DOHH2 (cell line): ENCODE data around the gene ABI2.

Experiments
- H3F3A ChIP-seq: fragments of 200-600 bp; sonication (generic), shearing (Covaris generic); 2 replicates; pipeline ENCODE4 v1.6.0; 2016; ENCODE audit warnings: antibody characterized with exemption, mild to moderate bottlenecking; ENCODE audit not compliant: control insufficient read depth, insufficient read depth
- H3K27ac ChIP-seq: fragments of 200-600 bp; sonication (generic); 2 replicates; pipeline ENCODE4 v1.5.1; 2014; ENCODE audit warnings: low read depth, mild to moderate bottlenecking, low read length, moderate library complexity
- H3K27me3 ChIP-seq: fragments of 200-600 bp; sonication (generic); 2 replicates; pipeline ENCODE4 v1.6.1; 2014; ENCODE audit warnings: mild to moderate bottlenecking, low read length, mixed read lengths; ENCODE audit not compliant: control insufficient read depth
- H3K36me3 ChIP-seq: fragments of 200-600 bp; sonication (generic); 2 replicates; pipeline ENCODE4 v1.6.1; 2014; ENCODE audit warnings: mild to moderate bottlenecking, low read length, moderate library complexity, mixed read lengths; ENCODE audit not compliant: control insufficient read depth
- H3K4me1 ChIP-seq: fragments of 200-600 bp; sonication (generic); 2 replicates; pipeline ENCODE4 v1.6.1; 2014; ENCODE audit warnings: mild to moderate bottlenecking, low read length, mixed read lengths; ENCODE audit not compliant: control insufficient read depth
- H3K4me2 ChIP-seq: fragments of 200-600 bp; sonication (generic); 2 replicates; pipeline ENCODE4 v1.6.0; 2014; ENCODE audit warnings: mild to moderate bottlenecking, low read length, moderate library complexity
- H3K4me3 ChIP-seq: fragments of 200-600 bp; sonication (generic); 2 replicates; pipeline ENCODE4 v1.5.1; 2014; ENCODE audit warnings: mild to moderate bottlenecking, low read length, mixed read lengths
- H3K79me2 ChIP-seq: fragments of 200-600 bp; sonication (generic); 2 replicates; pipeline ENCODE4 v1.6.1; 2014; ENCODE audit warnings: mild to moderate bottlenecking, low read length, mixed read lengths; ENCODE audit not compliant: control insufficient read depth
- H3K9me2 ChIP-seq: fragments of 200-600 bp; sonication (generic); replicated peaks from 2 replicates; pipeline ENCODE4 v1.6.1; 2014; ENCODE audit warnings: mild to moderate bottlenecking, low read length, mixed read lengths; ENCODE audit not compliant: control insufficient read depth
- H3K9me3 ChIP-seq: fragments of 200-600 bp; sonication (generic); 2 replicates; pipeline ENCODE4 v1.6.1; 2014; ENCODE audit warnings: antibody characterized with exemption, low read length, mixed read lengths; ENCODE audit not compliant: control insufficient read depth, insufficient read depth
- H4K20me1 ChIP-seq: fragments of 200-600 bp; sonication (generic); 2 replicates; pipeline ENCODE4 v1.6.0; 2014; ENCODE audit warnings: low read depth, mild to moderate bottlenecking, antibody characterized with exemption, low read length, moderate library complexity; ENCODE audit not compliant: control insufficient read depth, insufficient read depth
- EZH2phosphoT487 ChIP-seq: fragments of 200-600 bp; sonication (generic); IDR thresholded peaks from 2 replicates; pipeline ENCODE4 v1.6.1; 2017; ENCODE audit warnings: borderline replicate concordance, mild to moderate bottlenecking, antibody characterized with exemption, low read length, moderate library complexity, mixed read lengths
- TF ChIP-seq, protein P1 (sequence below): fragments of 200-600 bp; sonication (generic); IDR thresholded peaks from one replicate; pipeline ENCODE4 v1.5.1; 2014; ENCODE audit warnings: antibody characterized with exemption, mild to moderate bottlenecking, low read depth, low read length; ENCODE audit not compliant: poor library complexity, severe bottlenecking

ABI2 gene

DNA sequence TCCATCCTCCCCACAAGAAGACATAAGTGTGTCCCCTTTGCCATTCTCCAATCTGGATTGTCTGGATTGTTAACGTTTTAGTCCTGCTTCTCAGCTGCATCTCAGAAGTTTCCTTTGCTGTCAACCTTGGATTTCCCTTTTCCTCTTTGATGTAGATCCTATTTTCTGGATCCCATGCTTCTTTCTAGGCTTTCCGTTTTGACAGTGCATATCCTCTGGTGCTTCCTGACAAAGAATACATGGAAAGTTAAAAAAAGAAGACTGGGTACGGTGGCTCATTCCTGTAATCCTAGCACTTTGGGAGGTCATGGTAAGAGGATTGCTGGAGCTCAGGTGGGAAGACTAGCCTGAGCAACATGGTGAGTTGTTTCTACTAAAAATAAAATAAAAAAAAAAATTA lies 26.8 kb downstream of the ABI2 start:
- Histone ChIP-seq H3K9me2 (no peaks in the 10 kb centered on the region), H3K36me3 (0 out of 2 replicates have a peak, but pooled peaks cover 3% of the 10 kb centered on the region), H3K27ac (no peak overlapping the region), H3K4me2 (no peak overlapping the region), H3K79me2 (peaks cover 35% of the 10 kb centered on the region), H3K4me1 (peaks cover 4% of the 10 kb centered on the region), H3F3A (no peaks in the 10 kb centered on the region), H3K9me3 (no peaks in the 10 kb centered on the region), H3K4me3 (no peak overlapping the region), H3K27me3 (no peaks in the 10 kb centered on the region), H4K20me1 (no peaks in the 10 kb centered on the region)
- no peak for TF ChIP-seq EZH2phosphoT487
- TF ChIP-seq, protein P1, sequence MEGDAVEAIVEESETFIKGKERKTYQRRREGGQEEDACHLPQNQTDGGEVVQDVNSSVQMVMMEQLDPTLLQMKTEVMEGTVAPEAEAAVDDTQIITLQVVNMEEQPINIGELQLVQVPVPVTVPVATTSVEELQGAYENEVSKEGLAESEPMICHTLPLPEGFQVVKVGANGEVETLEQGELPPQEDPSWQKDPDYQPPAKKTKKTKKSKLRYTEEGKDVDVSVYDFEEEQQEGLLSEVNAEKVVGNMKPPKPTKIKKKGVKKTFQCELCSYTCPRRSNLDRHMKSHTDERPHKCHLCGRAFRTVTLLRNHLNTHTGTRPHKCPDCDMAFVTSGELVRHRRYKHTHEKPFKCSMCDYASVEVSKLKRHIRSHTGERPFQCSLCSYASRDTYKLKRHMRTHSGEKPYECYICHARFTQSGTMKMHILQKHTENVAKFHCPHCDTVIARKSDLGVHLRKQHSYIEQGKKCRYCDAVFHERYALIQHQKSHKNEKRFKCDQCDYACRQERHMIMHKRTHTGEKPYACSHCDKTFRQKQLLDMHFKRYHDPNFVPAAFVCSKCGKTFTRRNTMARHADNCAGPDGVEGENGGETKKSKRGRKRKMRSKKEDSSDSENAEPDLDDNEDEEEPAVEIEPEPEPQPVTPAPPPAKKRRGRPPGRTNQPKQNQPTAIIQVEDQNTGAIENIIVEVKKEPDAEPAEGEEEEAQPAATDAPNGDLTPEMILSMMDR: no peak

DNA sequence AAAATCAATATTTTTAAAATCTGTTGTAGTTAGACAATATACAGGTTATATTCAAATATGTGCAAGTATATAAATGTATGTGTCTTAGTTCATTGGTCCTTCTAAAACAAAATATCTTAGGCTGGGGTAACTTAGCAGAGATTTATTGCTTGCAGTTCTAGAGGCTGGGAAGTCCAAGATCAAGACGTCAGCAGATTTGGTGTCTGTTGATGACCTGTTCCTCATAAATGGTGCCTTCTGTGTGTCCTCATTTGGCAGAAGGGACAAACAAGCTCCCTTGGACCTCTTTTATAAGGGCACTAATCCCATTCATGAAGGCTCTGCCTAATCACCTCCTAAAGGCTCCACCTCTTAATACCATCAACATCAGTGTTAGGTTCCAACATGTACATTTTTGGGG lies 31.3 kb downstream of the ABI2 start:
- Histone ChIP-seq H3K4me2 (no peak overlapping the region), H3K9me3 (no peaks in the 10 kb centered on the region), H3F3A (no peaks in the 10 kb centered on the region), H3K36me3 (0 out of 2 replicates have a peak, but pooled peaks cover 3% of the 10 kb centered on the region), H3K4me3 (no peak overlapping the region), H3K27ac (no peak overlapping the region), H3K9me2 (no peaks in the 10 kb centered on the region), H3K4me1 (peaks cover 12% of the 10 kb centered on the region), H3K27me3 (no peaks in the 10 kb centered on the region), H3K79me2 (peaks cover 25% of the 10 kb centered on the region), H4K20me1 (no peaks in the 10 kb centered on the region)
- TF ChIP-seq, protein P1: no peak
- TF ChIP-seq EZH2phosphoT487: no peak

DNA sequence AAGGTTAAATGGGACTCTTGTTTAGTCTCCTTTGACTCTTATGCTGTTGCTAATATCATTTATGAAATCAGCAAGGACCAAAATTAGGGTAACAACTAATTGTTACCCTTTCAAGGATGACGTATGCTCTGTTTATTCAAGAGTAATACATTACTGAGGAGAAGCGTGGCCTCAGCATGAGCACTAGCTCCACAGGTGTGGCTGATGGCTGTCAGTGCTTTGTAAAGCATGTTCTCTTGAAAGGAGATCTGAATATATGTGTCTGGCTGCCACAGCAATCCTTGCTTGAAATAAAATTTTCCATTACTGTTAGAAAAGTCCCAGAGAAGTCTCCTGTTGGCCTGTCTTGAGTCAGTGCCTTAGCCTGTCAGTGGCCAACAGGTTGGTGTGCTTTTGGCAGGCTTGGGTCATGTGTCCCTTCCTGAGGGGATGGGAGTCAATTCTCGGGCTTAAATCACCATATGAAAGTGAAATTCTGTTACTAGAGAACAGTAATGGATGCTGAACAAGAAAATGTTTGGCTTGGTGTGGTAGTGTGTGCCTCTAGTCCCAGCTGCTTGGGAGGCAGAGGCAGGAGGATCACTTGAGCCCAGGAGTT lies 32.7 kb downstream of the ABI2 start:
- Histone ChIP-seq H3K9me3 (no peaks in the 10 kb centered on the region), H3K4me2 (no peak overlapping the region), H3K79me2 (peaks cover 30% of the 10 kb centered on the region), H3K27ac (no peak overlapping the region), H3K36me3 (0 out of 2 replicates have a peak, but pooled peaks cover 3% of the 10 kb centered on the region), H4K20me1 (no peaks in the 10 kb centered on the region), H3F3A (no peaks in the 10 kb centered on the region), H3K4me1 (peaks cover 12% of the 10 kb centered on the region), H3K27me3 (no peaks in the 10 kb centered on the region), H3K9me2 (no peaks in the 10 kb centered on the region), H3K4me3 (no peak overlapping the region)
- no peak for TF ChIP-seq EZH2phosphoT487
- TF ChIP-seq, protein P1: no peak
